OCI-LY1 (cell line): Measurements from ENCODE around the gene CACNA1C.

Experiments used
- CTCF ChIP-seq: fragments of 200-600 bp; sonication (generic), shearing (Covaris generic); IDR thresholded peaks from 2 replicates; pipeline ENCODE4 v1.5.1; 2017; ENCODE audit warnings: mild to moderate bottlenecking, antibody characterized with exemption, low read length, moderate library complexity, mixed read lengths
- EZH2 ChIP-seq: fragments of 200-600 bp; sonication (generic), shearing (Covaris generic); IDR thresholded peaks from 2 replicates; pipeline ENCODE4 v1.8.0; 2017; ENCODE audit warnings: borderline replicate concordance, mixed run types, mild to moderate bottlenecking, antibody characterized with exemption, low read length, moderate library complexity, mixed read lengths

- TF ChIP-seq CTCF (no peak), EZH2 (no peak)
Measured at GRCh38 chr12:2514038-2514340, 461.2 kb downstream of the CACNA1C start.
